ENCODE results near the gene PRKAA1.
"Not testable (repeated sequence)": the region's sequence is repeated elsewhere in the genome, so short reads cannot be mapped to it uniquely, and the experiment has no call there.

The PRKAA1 gene

DNA sequence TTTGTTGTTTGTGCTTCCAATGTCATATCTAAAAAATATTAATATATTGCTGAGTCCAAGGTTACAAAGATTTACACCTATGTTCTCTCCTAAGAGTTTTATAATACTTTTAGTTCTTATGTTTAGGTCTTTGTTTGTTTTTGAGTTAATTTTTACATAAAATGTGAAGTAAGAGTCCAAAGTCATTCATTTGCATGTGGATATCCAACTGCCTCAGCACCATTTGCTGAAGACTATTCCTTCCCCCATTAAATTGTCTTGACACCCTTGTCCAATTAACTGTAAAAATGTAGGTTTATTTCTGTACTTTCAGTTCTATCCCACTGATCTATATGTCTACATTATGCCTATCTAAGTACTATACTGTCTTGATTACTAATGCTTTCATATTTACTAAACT lies 78.1 kb downstream of the PRKAA1 start:
- no peak for FAIRE-seq

- no peak for FAIRE-seq
Measured at GRCh38 chr5:40717281-40717680, 80.9 kb downstream of the PRKAA1 start.

DNA sequence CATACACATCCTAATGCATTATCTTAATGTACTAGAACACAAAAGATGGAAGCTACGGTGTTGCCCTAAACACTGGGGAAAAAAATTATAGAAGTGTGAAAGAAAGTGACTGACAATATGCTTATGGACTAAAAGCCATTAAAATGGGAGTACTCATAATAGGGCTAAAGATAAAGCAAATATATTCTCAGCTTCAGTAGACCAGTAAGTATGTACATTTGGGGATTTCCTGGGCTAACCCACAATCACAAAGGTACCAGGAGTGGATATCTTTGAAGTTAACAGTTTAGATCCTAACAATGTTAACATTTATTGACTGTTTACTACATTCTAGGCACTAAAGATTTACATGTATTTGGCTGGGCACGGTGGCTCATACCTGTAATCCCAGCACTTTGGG lies 81.6 kb downstream of the PRKAA1 start:
- FAIRE-seq, result no peak

DNA sequence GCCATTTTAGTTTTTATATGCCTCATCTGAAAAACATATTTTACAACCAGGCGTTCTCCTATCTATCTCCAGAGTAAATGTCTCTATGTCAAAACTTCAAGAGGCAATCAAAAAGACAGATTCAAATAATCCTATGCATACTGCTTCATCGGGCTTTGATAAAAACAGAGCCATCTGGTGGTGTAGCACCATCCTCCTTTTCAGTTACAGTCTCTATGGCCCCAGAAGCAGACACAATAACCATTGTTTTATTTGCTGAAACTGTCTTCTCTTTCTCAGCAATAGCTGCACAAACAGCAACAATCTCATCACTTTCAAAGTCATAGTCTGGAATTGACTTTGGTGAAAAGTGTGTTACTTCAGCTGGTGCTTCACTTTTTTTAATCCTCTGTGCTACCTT lies 82.2 kb downstream of the PRKAA1 start:
- FAIRE-seq, result no peak

- FAIRE-seq, result no peak
Measured at GRCh38 chr5:40714001-40714400, 84.2 kb downstream of the PRKAA1 start.

- FAIRE-seq, result not testable (repeated sequence)
Measured at GRCh38 chr5:40710575-40710974, 87.6 kb downstream of the PRKAA1 start.

All from endometrium (tissue), 2 donors.